Hepatocyte (in vitro differentiated cells): ENCODE results near the gene PLXND1. TPM values are rescaled to one million over a fixed set of nuclear protein-coding genes. Genes with fewer than 3 reads are reported as not detected.

Experiments
- DNase-seq: peaks from one replicate; pipeline ENCODE4 v3.0.0-alpha.2; 2016; ENCODE audit warnings: low spot score
- H2AFZ ChIP-seq: fragments of 200-600 bp; sonication (generic); 2 replicates; pipeline ENCODE4 v1.6.0; 2016; ENCODE audit warnings: antibody characterized with exemption, mild to moderate bottlenecking
- H3K27ac ChIP-seq: fragments of 200-600 bp; sonication (generic); 2 replicates; pipeline ENCODE4 v1.5.1; 2016; ENCODE audit warnings: mild to moderate bottlenecking
- H3K27me3 ChIP-seq: fragments of 200-600 bp; sonication (generic); 2 replicates; pipeline ENCODE4 v1.6.1; 2016
- H3K36me3 ChIP-seq: fragments of 200-600 bp; sonication (generic); replicated peaks from 2 replicates; pipeline ENCODE4 v1.5.1; 2016; ENCODE audit warnings: low read depth; ENCODE audit not compliant: insufficient read depth
- H3K4me1 ChIP-seq: fragments of 200-600 bp; sonication (generic); 2 replicates; pipeline ENCODE4 v1.5.1; 2016; ENCODE audit warnings: mild to moderate bottlenecking, moderate library complexity; ENCODE audit not compliant: insufficient read depth
- H3K4me2 ChIP-seq: fragments of 200-600 bp; sonication (generic); 2 replicates; pipeline ENCODE4 v1.6.0; 2016
- H3K4me3 ChIP-seq: fragments of 200-600 bp; sonication (generic); 2 replicates; pipeline ENCODE4 v1.5.1; 2016; ENCODE audit warnings: mild to moderate bottlenecking
- H3K79me2 ChIP-seq: fragments of 200-600 bp; sonication (generic); 2 replicates; pipeline ENCODE4 v1.6.0; 2017; ENCODE audit warnings: mild to moderate bottlenecking
- H3K9me2 ChIP-seq: fragments of 200-600 bp; sonication (generic); replicated peaks from 2 replicates; pipeline ENCODE4 v1.6.0; 2017; ENCODE audit warnings: mild to moderate bottlenecking; ENCODE audit not compliant: insufficient read depth
- H3K9me3 ChIP-seq: fragments of 200-600 bp; sonication (generic); 2 replicates; pipeline ENCODE4 v1.5.1; 2016; ENCODE audit warnings: low read depth, mild to moderate bottlenecking
- H4K20me1 ChIP-seq: fragments of 200-600 bp; sonication (generic); 2 replicates; pipeline ENCODE4 v1.6.0; 2016; ENCODE audit warnings: mild to moderate bottlenecking; ENCODE audit not compliant: insufficient read depth, poor library complexity, severe bottlenecking
- CTCF ChIP-seq: fragments of 200-600 bp; sonication (generic); IDR thresholded peaks from 2 replicates; pipeline ENCODE4 v1.5.1; 2016; ENCODE audit warnings: antibody characterized with exemption, mild to moderate bottlenecking; ENCODE audit not compliant: poor library complexity
- EZH2 ChIP-seq: fragments of 200-600 bp; sonication (generic); IDR thresholded peaks from 2 replicates; pipeline ENCODE4 v1.6.1; 2016; ENCODE audit warnings: antibody characterized with exemption, mild to moderate bottlenecking, borderline replicate concordance
- EZH2phosphoT487 ChIP-seq: fragments of 200-600 bp; sonication (generic); IDR thresholded peaks from one replicate; pipeline ENCODE4 v1.6.1; 2018; ENCODE audit warnings: antibody characterized with exemption, mild to moderate bottlenecking, low read depth, moderate library complexity; ENCODE audit not compliant: unreplicated experiment, severe bottlenecking
- WGBS: methylation state at CpG from one replicate; pipeline ENCODE4 v1.1.6; 2016; ENCODE audit warnings: low lambda C conversion rate; ENCODE audit errors: missing lambda C conversion rate; 5-methylcytosine and 5-hydroxymethylcytosine counted together
- polyA plus RNA-seq: library from polyadenylated mRNA; unstranded; fragments of >200 nt; fragmentation: Nextera tagmentation; extraction: Ambion mirVana; gene quantifications from 2 replicates; pipeline ENCODE4 v1.2.1, GENCODE V29; 2016
- total RNA-seq: library from RNA; depleted of rRNA; stranded (reverse); fragments of >200 nt; gene quantifications from 2 replicates; pipeline ENCODE4 v1.2.3, GENCODE V29; 2014

The PLXND1 gene
- total and polyA plus RNA-seq, 2 experiments from 2014 or later, result 36.3 to 45.3 TPM

GRCh38 chr3:129558081-129558771 is 48.2 kb downstream of the PLXND1 start:
- no peak for DNase-seq
- H3K4me1 ChIP-seq, result peaks cover 63% of the 10 kb centered on the region
- H3K79me2 ChIP-seq, result peaks cover 6% of the 10 kb centered on the region
- peak overlapping the region; percentile 96 for H3K27ac ChIP-seq
- no peaks in the 10 kb centered on the region for H4K20me1 ChIP-seq
- no peaks in the 10 kb centered on the region for H3K36me3 ChIP-seq
- H3K4me3 ChIP-seq, result no peak overlapping the region
- H3K4me2 ChIP-seq, result peak overlapping the region; percentile 68
- 86% methylated on average over 15 of the region's 15 CpGs for WGBS
- H3K9me3 ChIP-seq, result no peaks in the 10 kb centered on the region
- H2AFZ ChIP-seq, result no peak overlapping the region
- no peaks in the 10 kb centered on the region for H3K27me3 ChIP-seq
- TF ChIP-seq CTCF (no peak), EZH2phosphoT487 (no peak), EZH2 (no peak)
- H3K9me2 ChIP-seq, result no peaks in the 10 kb centered on the region

DNA sequence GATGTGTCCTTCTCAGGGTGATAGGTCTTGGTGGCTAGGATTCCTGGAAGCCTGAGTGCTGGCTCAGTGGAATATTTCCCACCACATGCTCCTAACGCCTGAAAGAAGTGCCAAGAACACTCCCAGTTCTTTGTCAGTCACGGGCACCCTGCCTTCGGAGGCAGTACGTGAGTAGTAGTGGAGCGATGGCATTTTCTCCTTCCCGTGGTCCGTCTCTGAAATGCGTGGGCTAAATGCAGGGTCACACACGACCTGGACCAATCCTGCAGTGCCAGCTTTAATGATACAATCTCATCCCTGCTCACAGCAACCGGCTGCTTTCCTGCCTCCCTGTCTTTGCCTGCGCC is 49.0 kb downstream of the PLXND1 start:
- Histone ChIP-seq H3K9me3 (no peaks in the 10 kb centered on the region), H4K20me1 (no peaks in the 10 kb centered on the region), H3K9me2 (no peaks in the 10 kb centered on the region), H3K36me3 (no peaks in the 10 kb centered on the region), H3K4me2 (no peak overlapping the region), H3K27ac (peak overlapping the region; percentile 96), H3K4me1 (peaks cover 63% of the 10 kb centered on the region), H3K79me2 (peaks cover 6% of the 10 kb centered on the region), H2AFZ (no peak overlapping the region), H3K4me3 (no peak overlapping the region), H3K27me3 (no peaks in the 10 kb centered on the region)
- TF ChIP-seq EZH2 (no peak), EZH2phosphoT487 (no peak)
- 83% methylated on average over 11 of the region's 11 CpGs for WGBS
- DNase-seq, result no peak

- TF ChIP-seq CTCF, result no peak
- no peak for TF ChIP-seq EZH2phosphoT487
- TF ChIP-seq EZH2, result no peak
- H2AFZ ChIP-seq, result no peak overlapping the region
- no peak overlapping the region for H3K4me3 ChIP-seq
- H4K20me1 ChIP-seq, result no peaks in the 10 kb centered on the region
- peak; percentile 34 for DNase-seq
- no peak overlapping the region for H3K4me2 ChIP-seq
- peak overlapping the region; percentile 96 for H3K27ac ChIP-seq
- peaks cover 6% of the 10 kb centered on the region for H3K79me2 ChIP-seq
- 80% methylated on average over 25 of the region's 31 CpGs for WGBS
- H3K27me3 ChIP-seq, result no peaks in the 10 kb centered on the region
- no peaks in the 10 kb centered on the region for H3K36me3 ChIP-seq
- H3K9me2 ChIP-seq, result no peaks in the 10 kb centered on the region
- no peaks in the 10 kb centered on the region for H3K9me3 ChIP-seq
- peaks cover 63% of the 10 kb centered on the region for H3K4me1 ChIP-seq
Measured at GRCh38 chr3:129556890-129557547, 49.5 kb downstream of the PLXND1 start.

DNA sequence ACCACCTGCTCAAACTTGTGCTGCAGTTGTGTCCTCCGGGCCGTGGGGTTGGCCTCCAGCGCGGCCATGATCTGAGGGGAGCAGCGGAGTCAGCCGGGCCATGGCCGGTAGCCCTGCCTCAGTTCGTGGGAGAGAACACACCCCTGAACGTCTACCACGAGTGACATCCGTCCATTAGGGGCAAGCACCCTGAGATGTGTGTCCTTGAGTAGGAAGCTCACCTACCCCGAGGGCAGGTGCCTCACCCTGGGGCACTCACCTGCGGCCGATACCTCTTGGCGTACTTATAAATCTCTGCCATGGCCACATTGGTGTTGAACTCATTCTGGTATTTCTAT is 50.1 kb downstream of the PLXND1 start:
- peaks cover 57% of the 10 kb centered on the region for H3K4me1 ChIP-seq
- no peaks in the 10 kb centered on the region for H3K9me2 ChIP-seq
- 96% methylated on average over 14 of the region's 15 CpGs for WGBS
- H4K20me1 ChIP-seq, result no peaks in the 10 kb centered on the region
- H3K36me3 ChIP-seq, result no peaks in the 10 kb centered on the region
- no peak overlapping the region for H3K4me2 ChIP-seq
- no peaks in the 10 kb centered on the region for H3K27me3 ChIP-seq
- no peaks in the 10 kb centered on the region for H3K9me3 ChIP-seq
- no peak overlapping the region for H3K4me3 ChIP-seq
- no peak for TF ChIP-seq CTCF
- no peak for TF ChIP-seq EZH2phosphoT487
- no peak for TF ChIP-seq EZH2
- DNase-seq, result no peak
- H3K27ac ChIP-seq, result no peak overlapping the region
- H2AFZ ChIP-seq, result no peak overlapping the region
- peaks cover 6% of the 10 kb centered on the region for H3K79me2 ChIP-seq
